GM18505 (cell line): Measurements from ENCODE around the gene CMSS1.

Experiments
- ATAC-seq: cut with Tn5 transposase; IDR thresholded peaks from one replicate; pipeline ENCODE4 v1.9.1; 2021; ENCODE audit not compliant: unreplicated experiment
- POLR2A ChIP-seq: IDR thresholded peaks from 4 replicates; pipeline ENCODE4 v1.6.1; 2011; ENCODE audit warnings: borderline replicate concordance; ENCODE audit not compliant: insufficient read depth, insufficient read length; ENCODE audit errors: extremely low read depth

CMSS1 gene

GRCh38 chr3:100149713-100150415, 332.2 kb downstream of the CMSS1 start:
- no peak for TF ChIP-seq POLR2A
- ATAC-seq = no peak

GRCh38 chr3:100150473-100150872, 332.8 kb downstream of the CMSS1 start:
- no peak for ATAC-seq
- TF ChIP-seq POLR2A = no peak

GRCh38 chr3:100151024-100151707, 333.5 kb downstream of the CMSS1 start:
- no peak for ATAC-seq

GRCh38 chr3:100154171-100154570, 336.5 kb downstream of the CMSS1 start:
- TF ChIP-seq POLR2A = no peak
- ATAC-seq = no peak

More at GRCh38 chr3:100151024-100151707, 333.5 kb downstream of the CMSS1 start:
- no peak for TF ChIP-seq POLR2A

GRCh38 chr3:100155128-100155527, 337.5 kb downstream of the CMSS1 start:
- no peak for ATAC-seq
- TF ChIP-seq POLR2A = no peak

GRCh38 chr3:100155590-100155989, 337.9 kb downstream of the CMSS1 start:
- ATAC-seq = no peak

GRCh38 chr3:100157685-100158084, 340.0 kb downstream of the CMSS1 start:
- ATAC-seq = no peak
- TF ChIP-seq POLR2A = no peak

More at GRCh38 chr3:100155590-100155989, 337.9 kb downstream of the CMSS1 start:
- no peak for TF ChIP-seq POLR2A

- no peak for TF ChIP-seq POLR2A
- no peak for ATAC-seq
Measured at GRCh38 chr3:100158918-100159330, 341.3 kb downstream of the CMSS1 start.

GRCh38 chr3:100159331-100160153, 341.9 kb downstream of the CMSS1 start:
- ATAC-seq = no peak
- no peak for TF ChIP-seq POLR2A

GRCh38 chr3:100160521-100160920, 342.9 kb downstream of the CMSS1 start:
- TF ChIP-seq POLR2A = no peak
- no peak for ATAC-seq

GRCh38 chr3:100163787-100164186, 346.1 kb downstream of the CMSS1 start:
- no peak for ATAC-seq

GRCh38 chr3:100164743-100165142, 347.1 kb downstream of the CMSS1 start:
- ATAC-seq = no peak
- TF ChIP-seq POLR2A = no peak

More at GRCh38 chr3:100163787-100164186, 346.1 kb downstream of the CMSS1 start:
- TF ChIP-seq POLR2A = no peak

- no peak for ATAC-seq
- TF ChIP-seq POLR2A = no peak
Measured at GRCh38 chr3:100165926-100166550, 348.4 kb downstream of the CMSS1 start.
